Measurements from ENCODE around the gene AKT2. TPM values are rescaled to one million over a fixed set of nuclear protein-coding genes. Genes with fewer than 3 reads are reported as not detected.

The AKT2 gene
- total and polyA plus RNA-seq, 2 of the 8 experiments (the other 6 are each of a cell fraction or from before 2014, with no cell fraction given), result 151 to 183 TPM

- TF ChIP-seq KDM5A (IDR thresholded peaks at IDR 0.05; ENCODE audit: low read length), result no peak
- no peak for TF ChIP-seq ZNF274 (IDR thresholded peaks at IDR 0.05; ENCODE audit: borderline replicate concordance, extremely low read depth, low read length)
- TF ChIP-seq BRCA1 (IDR thresholded peaks at IDR 0.05; ENCODE audit: low read depth, low read length), result no peak
- no peak for TF ChIP-seq JUN (IDR thresholded peaks at IDR 0.05; ENCODE audit: low read depth, low read length)
- no peak for TF ChIP-seq POLR2AphosphoS5 (IDR thresholded peaks at IDR 0.05; ENCODE audit: low read depth, low read length)
- no peak for TF ChIP-seq JUND (IDR thresholded peaks at IDR 0.05; ENCODE audit: low read length)
- no peak for TF ChIP-seq CREB1 (IDR thresholded peaks at IDR 0.05)
- no peak for TF ChIP-seq SP2 (IDR thresholded peaks at IDR 0.05; ENCODE audit: low read length)
- TF ChIP-seq POU5F1 (IDR thresholded peaks at IDR 0.05; ENCODE audit: low read depth, low read length), result no peak
Measured at GRCh38 chr19:40279761-40280607, 5.2 kb downstream of the AKT2 start (continued).

Data from H1 (cell line).